ENCODE data around the gene SYPL2.
A peak's percentile ranks its signal among the peaks of the same experiment; 100 is the strongest.

SYPL2 gene

GRCh38 chr1:109476825-109477224, 10.5 kb downstream of the SYPL2 start:
- no peak for TF ChIP-seq TAF1 (IDR thresholded peaks at IDR 0.05; ENCODE audit: borderline replicate concordance, insufficient read depth, low read length)
- no peak for TF ChIP-seq FOXP2 (optimal IDR thresholded peaks at IDR 0.05; ENCODE audit: borderline replicate concordance, extremely low read depth, extremely low read length, insufficient read depth)
- TF ChIP-seq REST (IDR thresholded peaks at IDR 0.05; ENCODE audit: insufficient read depth in 1 of 2, low read depth in 2 of 2, low read length in 2 of 2) = no peak
- TF ChIP-seq POLR2AphosphoS5 (IDR thresholded peaks at IDR 0.05; ENCODE audit: low read depth, low read length) = no peak
- no peak for TF ChIP-seq SIN3A (IDR thresholded peaks at IDR 0.05; ENCODE audit: borderline replicate concordance, insufficient read depth, low read length)

- TF ChIP-seq SIN3A (IDR thresholded peaks at IDR 0.05; ENCODE audit: borderline replicate concordance, insufficient read depth, low read length) (no peak), REST (IDR thresholded peaks at IDR 0.05; ENCODE audit: insufficient read depth in 1 of 2, low read depth in 2 of 2, low read length in 2 of 2) (no peak), POLR2AphosphoS5 (IDR thresholded peaks at IDR 0.05; ENCODE audit: low read depth, low read length) (no peak), FOXP2 (optimal IDR thresholded peaks at IDR 0.05; ENCODE audit: borderline replicate concordance, extremely low read depth, extremely low read length, insufficient read depth) (no peak), TAF1 (IDR thresholded peaks at IDR 0.05; ENCODE audit: borderline replicate concordance, insufficient read depth, low read length) (no peak)
Measured at GRCh38 chr1:109477821-109478220, 11.5 kb downstream of the SYPL2 start.

- TF ChIP-seq FOXP2 (optimal IDR thresholded peaks at IDR 0.05; ENCODE audit: borderline replicate concordance, extremely low read depth, extremely low read length, insufficient read depth) (no peak), REST (IDR thresholded peaks at IDR 0.05; ENCODE audit: insufficient read depth in 1 of 2, low read depth in 2 of 2, low read length in 2 of 2) (peak; percentile 83 to 94)
Measured at GRCh38 chr1:109478806-109479205, 12.5 kb downstream of the SYPL2 start.

GRCh38 chr1:109479311-109479710, 13.0 kb downstream of the SYPL2 start:
- no peak for TF ChIP-seq FOXP2 (optimal IDR thresholded peaks at IDR 0.05; ENCODE audit: borderline replicate concordance, extremely low read depth, extremely low read length, insufficient read depth)
- TF ChIP-seq TAF1 (IDR thresholded peaks at IDR 0.05; ENCODE audit: borderline replicate concordance, insufficient read depth, low read length) = no peak
- TF ChIP-seq REST (IDR thresholded peaks at IDR 0.05; ENCODE audit: insufficient read depth in 1 of 2, low read depth in 2 of 2, low read length in 2 of 2) = no peak
- TF ChIP-seq SIN3A (IDR thresholded peaks at IDR 0.05; ENCODE audit: borderline replicate concordance, insufficient read depth, low read length) = no peak
- no peak for TF ChIP-seq POLR2AphosphoS5 (IDR thresholded peaks at IDR 0.05; ENCODE audit: low read depth, low read length)

- TF ChIP-seq SIN3A (IDR thresholded peaks at IDR 0.05; ENCODE audit: borderline replicate concordance, insufficient read depth, low read length) (no peak), POLR2AphosphoS5 (IDR thresholded peaks at IDR 0.05; ENCODE audit: low read depth, low read length) (no peak), FOXP2 (optimal IDR thresholded peaks at IDR 0.05; ENCODE audit: borderline replicate concordance, extremely low read depth, extremely low read length, insufficient read depth) (no peak)
Measured at GRCh38 chr1:109479901-109480300, 13.6 kb downstream of the SYPL2 start.
